BJ (cell line): ENCODE measurements around the gene WDR59. TPM values are rescaled to one million over a fixed set of nuclear protein-coding genes. Genes with fewer than 3 reads are reported as not detected.
"Not testable (repeated sequence)": the region's sequence is repeated elsewhere in the genome, so short reads cannot be mapped to it uniquely, and the experiment has no call there.

ENCODE experiments used
- CTCF ChIA-PET: fragments of 350-600 bp; formaldehyde crosslinking; extraction: SDS; loops from one replicate; lab custom pipeline; 2021; ENCODE audit warnings: antibody characterized with exemption, inconsistent platforms; lab: Yijun Ruan, JAX
- POLR2A ChIA-PET: fragments of 300-600 bp; sonication (Branson Sonifier 250); formaldehyde crosslinking; extraction: SDS; loops from one replicate; lab custom pipeline; 2021; ENCODE audit warnings: antibody characterized with exemption; lab: Charles Lee
- DNase-seq: peaks from one replicate; pipeline ENCODE4 v3.0.0-alpha.2; 2011; ENCODE audit warnings: low read depth
- H3K27me3 ChIP-seq: 2 replicates; pipeline ENCODE4 v1.6.0; 2011; ENCODE audit warnings: low read length; ENCODE audit not compliant: control insufficient read depth, insufficient read depth
- H3K36me3 ChIP-seq: 2 replicates; pipeline ENCODE4 v1.5.1; 2011; ENCODE audit warnings: low read length; ENCODE audit not compliant: control insufficient read depth, insufficient read depth
- H3K4me3 ChIP-seq: 2 replicates; pipeline ENCODE4 v1.5.1; 2011; ENCODE audit warnings: low read depth, mild to moderate bottlenecking, control low read depth, low read length
- polyA plus RNA-seq: library from polyadenylated mRNA; depleted of rRNA; stranded (reverse); fragments of >200 nt; gene quantifications from 2 replicates; pipeline ENCODE4 v1.2.3, GENCODE V29; 2011
- TF ChIP-seq, protein P1 (sequence below): IDR thresholded peaks from 2 replicates; pipeline ENCODE4 v1.5.1; 2011; ENCODE audit warnings: low read depth, mild to moderate bottlenecking, control low read depth, inconsistent platforms, low read length, moderate library complexity; ENCODE audit not compliant: insufficient read depth

The WDR59 gene
- polyA plus RNA-seq, 1 experiment: 47.5 TPM

DNA sequence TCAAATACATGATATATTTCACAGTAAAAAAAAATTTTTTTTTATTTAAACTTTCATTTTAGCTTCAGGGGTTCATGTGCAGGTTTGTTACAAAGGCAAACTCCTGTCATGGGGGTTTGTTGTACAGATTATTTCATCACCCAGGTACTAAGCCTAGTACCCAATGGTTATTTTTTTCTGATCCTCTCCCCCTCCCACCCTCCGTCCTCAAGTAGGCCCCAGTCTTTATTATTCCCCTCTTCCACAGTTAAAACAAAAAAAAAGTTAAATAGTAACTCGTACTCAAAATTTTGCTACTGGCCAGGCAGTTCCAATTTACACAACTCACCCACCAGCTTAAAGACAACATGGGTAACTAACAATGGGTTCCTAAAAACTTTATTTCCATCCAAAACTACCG lies 63.9 kb downstream of the WDR59 start:
- peaks cover 5% of the 10 kb centered on the region; the same call in 1 of the 2 replicates for H3K36me3 ChIP-seq
- no peak overlapping the region for H3K4me3 ChIP-seq
- TF ChIP-seq, protein P1, sequence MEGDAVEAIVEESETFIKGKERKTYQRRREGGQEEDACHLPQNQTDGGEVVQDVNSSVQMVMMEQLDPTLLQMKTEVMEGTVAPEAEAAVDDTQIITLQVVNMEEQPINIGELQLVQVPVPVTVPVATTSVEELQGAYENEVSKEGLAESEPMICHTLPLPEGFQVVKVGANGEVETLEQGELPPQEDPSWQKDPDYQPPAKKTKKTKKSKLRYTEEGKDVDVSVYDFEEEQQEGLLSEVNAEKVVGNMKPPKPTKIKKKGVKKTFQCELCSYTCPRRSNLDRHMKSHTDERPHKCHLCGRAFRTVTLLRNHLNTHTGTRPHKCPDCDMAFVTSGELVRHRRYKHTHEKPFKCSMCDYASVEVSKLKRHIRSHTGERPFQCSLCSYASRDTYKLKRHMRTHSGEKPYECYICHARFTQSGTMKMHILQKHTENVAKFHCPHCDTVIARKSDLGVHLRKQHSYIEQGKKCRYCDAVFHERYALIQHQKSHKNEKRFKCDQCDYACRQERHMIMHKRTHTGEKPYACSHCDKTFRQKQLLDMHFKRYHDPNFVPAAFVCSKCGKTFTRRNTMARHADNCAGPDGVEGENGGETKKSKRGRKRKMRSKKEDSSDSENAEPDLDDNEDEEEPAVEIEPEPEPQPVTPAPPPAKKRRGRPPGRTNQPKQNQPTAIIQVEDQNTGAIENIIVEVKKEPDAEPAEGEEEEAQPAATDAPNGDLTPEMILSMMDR: no peak
- DNase-seq: no peak
- ChIA-PET CTCF (interaction anchor here (1.2 kb wide), 1 partner anchor 58 kb away, joined by 3 read pairs; no protein-coding TSS in a partner anchor), POLR2A (no interaction called here)
- no peaks in the 10 kb centered on the region for H3K27me3 ChIP-seq

DNA sequence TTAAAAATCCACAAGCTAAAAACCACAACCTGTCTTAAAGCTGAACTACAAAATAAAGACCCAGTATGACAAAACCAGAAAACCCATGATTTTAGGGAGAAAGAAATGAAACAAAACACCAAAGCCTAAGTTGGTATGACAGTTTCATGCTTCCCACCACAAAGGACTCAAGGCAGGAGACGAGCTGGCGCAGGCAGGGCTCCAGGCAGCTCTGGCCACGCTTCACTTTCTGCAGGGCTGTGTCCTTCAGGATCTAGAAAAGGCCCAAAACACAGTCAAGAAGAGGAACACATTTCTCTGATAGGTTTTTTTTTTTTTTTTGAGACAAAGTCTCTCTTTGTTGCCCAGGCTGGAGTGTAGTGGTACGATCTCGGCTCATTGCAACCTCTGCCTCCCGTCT lies 75.3 kb downstream of the WDR59 start:
- TF ChIP-seq, protein P1: no peak
- Histone ChIP-seq H3K36me3 (peaks cover 5% of the 10 kb centered on the region), H3K4me3 (no peak overlapping the region), H3K27me3 (no peaks in the 10 kb centered on the region)
- ChIA-PET CTCF (no interaction called here), POLR2A (no interaction called here)
- DNase-seq: no peak

DNA sequence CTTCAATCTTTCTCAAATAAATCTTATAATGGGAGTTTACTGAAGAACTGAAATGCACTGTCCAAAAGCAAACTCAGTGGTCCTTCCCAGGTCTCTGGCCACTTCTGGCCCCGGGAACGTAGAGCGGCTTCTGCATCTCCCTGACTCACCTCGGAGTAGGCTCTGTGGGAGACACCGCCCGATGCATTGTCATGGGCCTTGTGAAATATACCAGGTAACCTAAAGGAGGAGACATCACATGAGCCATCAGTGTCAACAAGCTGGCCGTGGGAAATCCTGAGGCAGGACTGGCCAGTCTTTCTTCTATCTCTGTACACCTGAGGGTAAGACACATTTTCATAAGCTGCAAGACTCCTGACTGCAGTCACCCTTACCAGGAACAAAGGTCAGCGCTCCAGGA lies 76.2 kb downstream of the WDR59 start:
- POLR2A ChIA-PET, CTCF ChIA-PET, DNase-seq, H3K27me3 ChIP-seq, H3K4me3 ChIP-seq, H3K36me3 ChIP-seq: not testable (repeated sequence)

DNA sequence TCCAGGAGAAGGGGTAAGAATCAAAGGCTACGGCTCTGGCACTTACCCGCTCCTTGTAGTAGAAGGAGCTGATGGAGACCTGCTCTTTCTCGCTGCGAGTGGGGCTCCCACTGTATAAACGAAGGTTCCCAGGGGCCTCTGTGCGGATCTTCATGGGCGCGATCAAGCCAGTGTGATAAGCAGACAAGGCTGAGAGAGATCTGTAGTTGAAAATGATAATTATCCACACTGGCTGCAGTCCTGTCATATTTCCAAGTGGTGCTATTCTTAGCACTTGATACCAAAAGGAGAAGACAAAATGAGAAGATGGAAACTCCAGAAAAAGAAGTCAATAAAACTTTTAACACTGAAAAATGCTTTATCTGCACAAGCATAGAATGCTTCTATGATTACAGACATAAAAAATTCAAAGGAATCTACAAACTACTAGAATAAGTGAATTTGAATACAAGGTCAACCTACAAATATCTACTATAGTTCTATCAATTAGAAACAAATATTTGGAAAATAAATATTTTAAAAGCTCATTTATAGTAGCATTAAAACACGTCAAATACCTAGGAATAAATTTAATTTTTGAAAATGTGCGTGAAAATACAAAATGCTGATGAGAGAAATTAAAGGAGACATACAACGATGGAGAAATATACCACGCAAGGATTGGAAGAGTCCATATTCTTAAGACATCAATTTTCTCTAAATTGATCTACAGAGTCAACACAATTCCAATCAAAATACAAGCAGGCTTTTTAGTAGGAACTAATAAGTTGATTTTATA lies 80.8 kb downstream of the WDR59 start:
- peaks cover 1% of the 10 kb centered on the region; the same call in 1 of the 2 replicates for H3K36me3 ChIP-seq
- DNase-seq: no peak
- TF ChIP-seq, protein P1: no peak
- no peak overlapping the region for H3K4me3 ChIP-seq
- ChIA-PET CTCF (interaction anchor here (1.2 to 1.7 kb wide), 2 partner anchors 11 to 91 kb away, joined by 3 to 4 read pairs; no protein-coding TSS in a partner anchor), POLR2A (no interaction called here)
- H3K27me3 ChIP-seq: no peaks in the 10 kb centered on the region

DNA sequence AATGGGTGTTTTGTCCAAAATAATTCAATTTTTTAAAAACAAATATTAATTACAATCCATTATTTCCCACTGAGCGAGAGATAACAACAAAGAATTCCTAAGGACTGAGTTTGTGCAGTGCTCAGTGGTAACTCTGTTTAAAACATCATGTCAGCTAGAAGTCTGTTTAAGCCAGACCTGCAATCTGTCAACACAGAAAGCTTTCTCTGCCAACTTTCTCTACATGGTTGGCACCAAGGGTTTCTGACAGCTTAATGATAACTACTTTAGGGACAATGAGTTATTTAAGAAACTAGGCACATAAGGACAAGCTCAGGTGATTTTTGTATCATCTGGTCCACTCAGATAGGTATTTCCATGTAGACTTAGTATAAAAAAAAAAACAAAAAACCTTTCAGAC lies 81.8 kb downstream of the WDR59 start:
- Histone ChIP-seq H3K27me3 (no peaks in the 10 kb centered on the region), H3K36me3 (peaks cover 1% of the 10 kb centered on the region; the same call in 1 of the 2 replicates), H3K4me3 (no peak overlapping the region)
- ChIA-PET CTCF (interaction anchor here (1.2 to 1.7 kb wide), 2 partner anchors 10 to 90 kb away, joined by 3 to 4 read pairs; no protein-coding TSS in a partner anchor), POLR2A (no interaction called here)
- DNase-seq: no peak
- TF ChIP-seq, protein P1: no peak

DNA sequence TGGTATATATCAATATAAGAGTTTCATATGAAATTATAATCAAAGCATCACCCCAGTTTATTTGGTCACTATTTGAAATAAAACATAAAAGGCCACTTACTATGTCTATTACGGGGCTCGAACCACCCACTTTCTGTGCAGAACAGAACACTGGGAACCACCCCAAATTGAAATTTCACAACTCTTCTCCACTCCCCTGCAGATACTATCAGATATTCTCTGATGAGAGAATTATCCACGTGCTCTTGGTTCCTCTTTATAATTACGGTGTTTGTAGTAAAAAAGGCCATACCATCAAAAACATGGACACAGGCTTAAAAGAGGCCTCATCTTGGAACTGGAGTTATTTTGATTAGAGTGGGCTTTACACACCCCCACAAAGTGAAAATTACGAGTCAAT lies 82.8 kb downstream of the WDR59 start:
- Histone ChIP-seq H3K4me3 (no peak overlapping the region), H3K36me3 (peaks cover 1% of the 10 kb centered on the region; the same call in 1 of the 2 replicates), H3K27me3 (no peaks in the 10 kb centered on the region)
- CTCF ChIA-PET: no interaction called here
- TF ChIP-seq, protein P1: no peak
- POLR2A ChIA-PET: no interaction called here
- DNase-seq: no peak
